GM21381 (cell line): ENCODE measurements around the gene IREB2.

Source experiments
- ATAC-seq: cut with Tn5 transposase; IDR thresholded peaks from one replicate; pipeline ENCODE4 v1.9.1; 2021; ENCODE audit warnings: mild to moderate bottlenecking, moderate library complexity; ENCODE audit not compliant: unreplicated experiment

The IREB2 gene

GRCh38 chr15:78540871-78541743 lies 103.1 kb downstream of the IREB2 start:
- no peak for ATAC-seq

DNA sequence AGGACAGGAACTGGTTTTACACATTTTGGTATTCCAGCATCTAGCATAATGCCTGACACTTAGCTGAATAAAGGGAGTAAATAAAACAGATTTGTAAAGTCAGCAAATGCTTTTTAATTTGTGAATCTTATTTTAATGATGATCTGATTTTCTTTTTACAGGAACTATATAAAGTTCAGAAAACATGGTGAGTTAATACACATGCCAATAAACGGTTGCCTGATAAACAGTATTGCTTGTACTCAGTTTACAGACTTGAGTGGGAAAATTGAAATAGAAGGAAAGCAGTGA lies 103.7 kb downstream of the IREB2 start:
- no peak for ATAC-seq

- ATAC-seq = no peak
These were observed 104.6 kb downstream of the IREB2 start for GRCh38 chr15:78542647-78543046.

DNA sequence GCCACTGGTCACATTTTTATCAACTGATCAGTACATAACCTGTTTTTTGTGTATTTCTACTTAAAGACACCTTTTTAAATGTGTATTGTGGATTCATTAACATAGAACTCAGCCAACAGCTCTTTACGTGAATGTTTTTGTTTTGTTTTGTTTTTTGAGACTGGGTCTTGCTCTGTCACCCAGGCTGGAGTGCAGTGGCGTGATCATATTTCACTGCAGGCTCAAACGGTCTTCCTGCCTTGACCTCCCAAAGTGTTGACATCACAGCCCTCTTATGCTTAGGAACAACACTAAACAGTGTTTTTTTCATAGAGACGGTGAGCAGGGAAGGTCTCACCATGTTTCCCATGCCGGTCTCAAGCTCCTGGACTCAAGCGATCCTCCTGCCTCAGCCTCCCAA lies 112.2 kb downstream of the IREB2 start:
- ATAC-seq = no peak

- no peak for ATAC-seq
These were observed 112.8 kb downstream of the IREB2 start for GRCh38 chr15:78550815-78551214.
